ENCODE measurements around the gene PLXDC2.
"Not testable (repeated sequence)": the region's sequence is repeated elsewhere in the genome, so short reads cannot be mapped to it uniquely, and the experiment has no call there.

The PLXDC2 gene

GRCh38 chr10:20020677-20021076 lies 204.4 kb downstream of the PLXDC2 start:
- no peaks in the 10 kb centered on the region for H3K36me3 ChIP-seq (ENCODE audit: control insufficient read depth in 1 of 2, insufficient read depth in 2 of 2, low read length in 2 of 2)
- no peak overlapping the region for H3K27ac ChIP-seq (ENCODE audit: low read depth, low read length)
- H3K9ac ChIP-seq (ENCODE audit: low read depth in 1 of 2, low read length in 2 of 2) = no peak overlapping the region
- H3K27me3 ChIP-seq (ENCODE audit: control insufficient read depth in 1 of 2, insufficient read depth in 2 of 2, low read length in 2 of 2) = no peaks in the 10 kb centered on the region
- H3K4me3 ChIP-seq (ENCODE audit: low read depth in 1 of 2, low read length in 2 of 2) = no peak overlapping the region
- H3K4me1 ChIP-seq (ENCODE audit: control insufficient read depth in 1 of 2, insufficient read depth in 2 of 2, low read length in 2 of 2) = no peaks in the 10 kb centered on the region
- no peaks in the 10 kb centered on the region for H3K9me3 ChIP-seq (ENCODE audit: control insufficient read depth in 1 of 2, low read length in 2 of 2)

GRCh38 chr10:20029523-20029922 lies 213.3 kb downstream of the PLXDC2 start:
- Histone ChIP-seq H3K4me1 (ENCODE audit: control insufficient read depth in 1 of 2, insufficient read depth in 2 of 2, low read length in 2 of 2) (no peaks in the 10 kb centered on the region), H3K9me3 (ENCODE audit: control insufficient read depth in 1 of 2, low read length in 2 of 2) (no peaks in the 10 kb centered on the region), H3K27me3 (ENCODE audit: control insufficient read depth in 1 of 2, insufficient read depth in 2 of 2, low read length in 2 of 2) (no peaks in the 10 kb centered on the region), H3K9ac (ENCODE audit: low read depth in 1 of 2, low read length in 2 of 2) (no peak overlapping the region), H3K4me3 (ENCODE audit: low read depth in 1 of 2, low read length in 2 of 2) (no peak overlapping the region), H3K36me3 (ENCODE audit: control insufficient read depth in 1 of 2, insufficient read depth in 2 of 2, low read length in 2 of 2) (no peaks in the 10 kb centered on the region), H3K27ac (ENCODE audit: low read depth, low read length) (no peak overlapping the region)

GRCh38 chr10:20033476-20033875 lies 217.2 kb downstream of the PLXDC2 start:
- H3K27me3 ChIP-seq (ENCODE audit: control insufficient read depth in 1 of 2, insufficient read depth in 2 of 2, low read length in 2 of 2) = no peaks in the 10 kb centered on the region
- no peak overlapping the region for H3K9ac ChIP-seq (ENCODE audit: low read depth in 1 of 2, low read length in 2 of 2)
- H3K4me1 ChIP-seq (ENCODE audit: control insufficient read depth in 1 of 2, insufficient read depth in 2 of 2, low read length in 2 of 2) = no peaks in the 10 kb centered on the region
- no peak overlapping the region for H3K27ac ChIP-seq (ENCODE audit: low read depth, low read length)
- H3K36me3 ChIP-seq (ENCODE audit: control insufficient read depth in 1 of 2, insufficient read depth in 2 of 2, low read length in 2 of 2) = no peaks in the 10 kb centered on the region
- H3K9me3 ChIP-seq (ENCODE audit: control insufficient read depth in 1 of 2, low read length in 2 of 2) = no peaks in the 10 kb centered on the region
- H3K4me3 ChIP-seq (ENCODE audit: low read depth in 1 of 2, low read length in 2 of 2) = no peak overlapping the region

GRCh38 chr10:20034732-20035131 lies 218.5 kb downstream of the PLXDC2 start:
- H3K27ac ChIP-seq (ENCODE audit: low read depth, low read length) = no peak overlapping the region
- H3K4me3 ChIP-seq (ENCODE audit: low read depth in 1 of 2, low read length in 2 of 2) = no peak overlapping the region

GRCh38 chr10:20040012-20040411 lies 223.8 kb downstream of the PLXDC2 start:
- H3K4me3 ChIP-seq (ENCODE audit: low read depth in 1 of 2, low read length in 2 of 2) = no peak overlapping the region
- H3K36me3 ChIP-seq (ENCODE audit: control insufficient read depth in 1 of 2, insufficient read depth in 2 of 2, low read length in 2 of 2) = no peaks in the 10 kb centered on the region
- H3K9ac ChIP-seq (ENCODE audit: low read depth in 1 of 2, low read length in 2 of 2) = no peak overlapping the region
- no peaks in the 10 kb centered on the region for H3K4me1 ChIP-seq (ENCODE audit: control insufficient read depth in 1 of 2, insufficient read depth in 2 of 2, low read length in 2 of 2)
- H3K9me3 ChIP-seq (ENCODE audit: control insufficient read depth in 1 of 2, low read length in 2 of 2) = no peaks in the 10 kb centered on the region
- H3K27ac ChIP-seq (ENCODE audit: low read depth, low read length) = no peak overlapping the region
- H3K27me3 ChIP-seq (ENCODE audit: control insufficient read depth in 1 of 2, insufficient read depth in 2 of 2, low read length in 2 of 2) = no peaks in the 10 kb centered on the region

More at GRCh38 chr10:20034732-20035131, 218.5 kb downstream of the PLXDC2 start:
- no peaks in the 10 kb centered on the region for H3K36me3 ChIP-seq (ENCODE audit: control insufficient read depth in 1 of 2, insufficient read depth in 2 of 2, low read length in 2 of 2)
- H3K4me1 ChIP-seq (ENCODE audit: control insufficient read depth in 1 of 2, insufficient read depth in 2 of 2, low read length in 2 of 2) = no peaks in the 10 kb centered on the region
- no peaks in the 10 kb centered on the region for H3K9me3 ChIP-seq (ENCODE audit: control insufficient read depth in 1 of 2, low read length in 2 of 2)
- H3K27me3 ChIP-seq (ENCODE audit: control insufficient read depth in 1 of 2, insufficient read depth in 2 of 2, low read length in 2 of 2) = no peaks in the 10 kb centered on the region
- no peak overlapping the region for H3K9ac ChIP-seq (ENCODE audit: low read depth in 1 of 2, low read length in 2 of 2)

- Histone ChIP-seq H3K27ac (ENCODE audit: low read depth, low read length) (no peak overlapping the region), H3K4me3 (ENCODE audit: low read depth in 1 of 2, low read length in 2 of 2) (no peak overlapping the region), H3K36me3 (ENCODE audit: control insufficient read depth in 1 of 2, insufficient read depth in 2 of 2, low read length in 2 of 2) (no peaks in the 10 kb centered on the region), H3K9me3 (ENCODE audit: control insufficient read depth in 1 of 2, low read length in 2 of 2) (no peaks in the 10 kb centered on the region), H3K4me1 (ENCODE audit: control insufficient read depth in 1 of 2, insufficient read depth in 2 of 2, low read length in 2 of 2) (no peaks in the 10 kb centered on the region), H3K9ac (ENCODE audit: low read depth in 1 of 2, low read length in 2 of 2) (no peak overlapping the region), H3K27me3 (ENCODE audit: control insufficient read depth in 1 of 2, insufficient read depth in 2 of 2, low read length in 2 of 2) (no peaks in the 10 kb centered on the region)
Measured at GRCh38 chr10:20041931-20042330, 225.7 kb downstream of the PLXDC2 start.

- H3K27ac ChIP-seq (ENCODE audit: low read depth, low read length); H3K27me3 ChIP-seq (ENCODE audit: control insufficient read depth in 1 of 2, insufficient read depth in 2 of 2, low read length in 2 of 2); H3K4me1 ChIP-seq (ENCODE audit: control insufficient read depth in 1 of 2, insufficient read depth in 2 of 2, low read length in 2 of 2): not testable (repeated sequence)
Measured at GRCh38 chr10:20045100-20045499, 228.9 kb downstream of the PLXDC2 start.

GRCh38 chr10:20048161-20048560 lies 231.9 kb downstream of the PLXDC2 start:
- Histone ChIP-seq H3K36me3 (ENCODE audit: control insufficient read depth in 1 of 2, insufficient read depth in 2 of 2, low read length in 2 of 2) (peaks cover 0 to 11% of the 10 kb centered on the region in 2 donors), H3K27ac (ENCODE audit: low read depth, low read length) (no peak overlapping the region), H3K9me3 (ENCODE audit: control insufficient read depth in 1 of 2, low read length in 2 of 2) (no peaks in the 10 kb centered on the region), H3K27me3 (ENCODE audit: control insufficient read depth in 1 of 2, insufficient read depth in 2 of 2, low read length in 2 of 2) (no peaks in the 10 kb centered on the region), H3K4me3 (ENCODE audit: low read depth in 1 of 2, low read length in 2 of 2) (no peak overlapping the region), H3K9ac (ENCODE audit: low read depth in 1 of 2, low read length in 2 of 2) (no peak overlapping the region), H3K4me1 (ENCODE audit: control insufficient read depth in 1 of 2, insufficient read depth in 2 of 2, low read length in 2 of 2) (no peaks in the 10 kb centered on the region)

More at GRCh38 chr10:20045100-20045499, 228.9 kb downstream of the PLXDC2 start:
- peaks cover 0 to 11% of the 10 kb centered on the region in 2 donors for H3K36me3 ChIP-seq (ENCODE audit: control insufficient read depth in 1 of 2, insufficient read depth in 2 of 2, low read length in 2 of 2)
- not testable (repeated sequence) for H3K9ac ChIP-seq (ENCODE audit: low read depth in 1 of 2, low read length in 2 of 2); H3K4me3 ChIP-seq (ENCODE audit: low read depth in 1 of 2, low read length in 2 of 2); H3K9me3 ChIP-seq (ENCODE audit: control insufficient read depth in 1 of 2, low read length in 2 of 2)

GRCh38 chr10:20058135-20058534 lies 241.9 kb downstream of the PLXDC2 start:
- Histone ChIP-seq H3K36me3 (ENCODE audit: control insufficient read depth in 1 of 2, insufficient read depth in 2 of 2, low read length in 2 of 2) (no peaks in the 10 kb centered on the region), H3K27ac (ENCODE audit: low read depth, low read length) (no peak overlapping the region), H3K4me3 (ENCODE audit: low read depth in 1 of 2, low read length in 2 of 2) (no peak overlapping the region), H3K9ac (ENCODE audit: low read depth in 1 of 2, low read length in 2 of 2) (no peak overlapping the region), H3K27me3 (ENCODE audit: control insufficient read depth in 1 of 2, insufficient read depth in 2 of 2, low read length in 2 of 2) (no peaks in the 10 kb centered on the region), H3K4me1 (ENCODE audit: control insufficient read depth in 1 of 2, insufficient read depth in 2 of 2, low read length in 2 of 2) (no peaks in the 10 kb centered on the region), H3K9me3 (ENCODE audit: control insufficient read depth in 1 of 2, low read length in 2 of 2) (no peaks in the 10 kb centered on the region)

GRCh38 chr10:20059084-20059835 lies 243.0 kb downstream of the PLXDC2 start:
- Histone ChIP-seq H3K9ac (ENCODE audit: low read depth in 1 of 2, low read length in 2 of 2) (no peak overlapping the region), H3K27me3 (ENCODE audit: control insufficient read depth in 1 of 2, insufficient read depth in 2 of 2, low read length in 2 of 2) (no peaks in the 10 kb centered on the region), H3K36me3 (ENCODE audit: control insufficient read depth in 1 of 2, insufficient read depth in 2 of 2, low read length in 2 of 2) (no peaks in the 10 kb centered on the region), H3K9me3 (ENCODE audit: control insufficient read depth in 1 of 2, low read length in 2 of 2) (no peaks in the 10 kb centered on the region), H3K4me1 (ENCODE audit: control insufficient read depth in 1 of 2, insufficient read depth in 2 of 2, low read length in 2 of 2) (no peaks in the 10 kb centered on the region), H3K4me3 (ENCODE audit: low read depth in 1 of 2, low read length in 2 of 2) (no peak overlapping the region), H3K27ac (ENCODE audit: low read depth, low read length) (no peak overlapping the region)
